Measurements from ENCODE around the gene TMEM272.
A peak's percentile ranks its signal among the peaks of the same experiment; 100 is the strongest.

TMEM272 gene

GRCh38 chr13:51776179-51776578 lies 68.8 kb downstream of the TMEM272 start:
- DNase-seq: no peak

GRCh38 chr13:51773515-51773914 lies 71.5 kb downstream of the TMEM272 start:
- no peak for DNase-seq

GRCh38 chr13:51772781-51773180 lies 72.2 kb downstream of the TMEM272 start:
- no peak for DNase-seq

GRCh38 chr13:51772105-51772455 lies 72.9 kb downstream of the TMEM272 start:
- DNase-seq: no peak

GRCh38 chr13:51771418-51772104 lies 73.4 kb downstream of the TMEM272 start:
- DNase-seq: no peak

- DNase-seq: no peak
Observed at GRCh38 chr13:51770681-51771417, 74.1 kb downstream of the TMEM272 start.

- DNase-seq: no peak
Observed at GRCh38 chr13:51770160-51770559, 74.8 kb downstream of the TMEM272 start.

- DNase-seq: no peak
Observed at GRCh38 chr13:51769455-51770127, 75.4 kb downstream of the TMEM272 start.

GRCh38 chr13:51768976-51769375 lies 76.0 kb downstream of the TMEM272 start:
- no peak for DNase-seq

GRCh38 chr13:51768378-51768921 lies 76.5 kb downstream of the TMEM272 start:
- DNase-seq: no peak

- DNase-seq: no peak
Observed at GRCh38 chr13:51767100-51767499, 77.9 kb downstream of the TMEM272 start.

- DNase-seq: no peak
Observed at GRCh38 chr13:51765142-51765515, 79.8 kb downstream of the TMEM272 start.

GRCh38 chr13:51764184-51765141 lies 80.5 kb downstream of the TMEM272 start:
- peak; percentile 78 for DNase-seq

- no peak for DNase-seq
Observed at GRCh38 chr13:51763486-51763885, 81.5 kb downstream of the TMEM272 start.
